ENCODE data around the gene THAP9. TPM values are rescaled to one million over a fixed set of nuclear protein-coding genes. Genes with fewer than 3 reads are reported as not detected.
A peak's percentile ranks its signal among the peaks of the same experiment; 100 is the strongest.
"Not testable (repeated sequence)": the region's sequence is repeated elsewhere in the genome, so short reads cannot be mapped to it uniquely, and the experiment has no call there.

THAP9 gene, protein sequence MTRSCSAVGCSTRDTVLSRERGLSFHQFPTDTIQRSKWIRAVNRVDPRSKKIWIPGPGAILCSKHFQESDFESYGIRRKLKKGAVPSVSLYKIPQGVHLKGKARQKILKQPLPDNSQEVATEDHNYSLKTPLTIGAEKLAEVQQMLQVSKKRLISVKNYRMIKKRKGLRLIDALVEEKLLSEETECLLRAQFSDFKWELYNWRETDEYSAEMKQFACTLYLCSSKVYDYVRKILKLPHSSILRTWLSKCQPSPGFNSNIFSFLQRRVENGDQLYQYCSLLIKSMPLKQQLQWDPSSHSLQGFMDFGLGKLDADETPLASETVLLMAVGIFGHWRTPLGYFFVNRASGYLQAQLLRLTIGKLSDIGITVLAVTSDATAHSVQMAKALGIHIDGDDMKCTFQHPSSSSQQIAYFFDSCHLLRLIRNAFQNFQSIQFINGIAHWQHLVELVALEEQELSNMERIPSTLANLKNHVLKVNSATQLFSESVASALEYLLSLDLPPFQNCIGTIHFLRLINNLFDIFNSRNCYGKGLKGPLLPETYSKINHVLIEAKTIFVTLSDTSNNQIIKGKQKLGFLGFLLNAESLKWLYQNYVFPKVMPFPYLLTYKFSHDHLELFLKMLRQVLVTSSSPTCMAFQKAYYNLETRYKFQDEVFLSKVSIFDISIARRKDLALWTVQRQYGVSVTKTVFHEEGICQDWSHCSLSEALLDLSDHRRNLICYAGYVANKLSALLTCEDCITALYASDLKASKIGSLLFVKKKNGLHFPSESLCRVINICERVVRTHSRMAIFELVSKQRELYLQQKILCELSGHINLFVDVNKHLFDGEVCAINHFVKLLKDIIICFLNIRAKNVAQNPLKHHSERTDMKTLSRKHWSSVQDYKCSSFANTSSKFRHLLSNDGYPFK
- total RNA-seq, result 4.8 TPM

DNA sequence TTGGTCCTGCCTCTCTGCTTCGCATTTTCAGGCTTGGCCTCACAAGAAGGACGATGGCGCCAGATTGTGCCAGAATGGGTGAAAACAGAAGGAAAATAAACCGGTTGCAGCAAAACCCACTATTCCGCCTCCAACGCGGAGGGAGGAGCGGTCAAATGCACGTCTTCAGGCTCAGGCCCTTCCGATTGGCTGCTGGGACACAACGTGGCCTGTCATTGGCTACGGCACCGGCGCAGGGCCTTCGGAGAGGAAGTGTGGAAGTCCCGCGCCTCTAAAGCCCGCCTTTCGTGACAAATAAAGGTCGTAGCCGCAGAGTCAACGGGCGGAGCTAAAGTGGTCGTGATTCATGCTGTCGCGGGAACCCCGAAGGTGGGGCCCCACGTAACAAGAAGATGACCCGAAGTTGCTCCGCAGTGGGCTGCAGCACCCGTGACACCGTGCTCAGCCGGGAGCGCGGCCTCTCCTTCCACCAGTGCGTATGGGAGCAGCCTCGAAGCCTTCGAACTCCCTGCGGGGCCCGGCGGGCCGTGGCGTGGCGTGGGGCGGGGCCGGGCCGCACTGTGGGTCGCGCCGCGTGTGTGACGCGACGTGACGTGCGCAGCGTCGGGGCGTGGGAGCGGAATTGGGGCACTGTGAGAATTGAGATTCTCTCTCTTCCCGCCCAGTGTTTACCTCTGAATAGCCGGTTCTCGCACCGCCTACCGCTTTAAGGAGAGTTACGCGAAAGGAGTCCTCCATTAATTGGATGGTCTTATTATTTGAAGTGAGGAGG is at the start of gene THAP9:
Gene THAP9 (plus strand): TSS at position 325 of the 772 bp plus-strand sequence. CDS start 68 bp downstream, at position 393.
- Histone ChIP-seq H3K9me3 (ENCODE audit: low read depth, low read length) (no peaks in the 10 kb centered on the region), H3K4me1 (ENCODE audit: insufficient read depth, low read length) (peaks cover 25% of the 10 kb centered on the region), H3K27me3 (ENCODE audit: insufficient read depth, low read length) (no peaks in the 10 kb centered on the region), H3K4me3 (ENCODE audit: low read length) (peak within 1 kb of the TSS; percentile 90)

DNA sequence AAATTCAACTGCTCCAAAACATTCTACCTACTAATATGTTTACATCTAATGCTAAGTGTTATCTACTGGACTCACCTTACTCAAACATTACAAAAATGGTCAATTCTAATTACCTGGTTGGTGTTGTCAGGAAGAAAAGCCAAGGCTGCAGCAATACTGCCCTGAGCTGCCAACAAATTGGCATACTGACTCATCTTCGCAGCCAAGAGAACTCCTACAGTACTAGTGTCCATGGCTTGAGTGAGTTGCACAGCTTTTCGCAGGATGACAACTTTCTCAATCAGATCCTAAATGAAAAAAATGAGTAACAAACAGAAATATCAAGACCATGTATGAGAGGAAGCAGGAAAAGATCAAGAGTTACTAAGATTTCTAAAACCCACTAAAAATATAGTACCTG is 49.2 kb upstream of the THAP9 start:
- Histone ChIP-seq H3K4me1 (ENCODE audit: insufficient read depth, low read length) (no peaks in the 10 kb centered on the region), H3K9me3 (ENCODE audit: low read depth, low read length) (no peaks in the 10 kb centered on the region), H3K4me3 (ENCODE audit: low read length) (no peak overlapping the region), H3K27me3 (ENCODE audit: insufficient read depth, low read length) (no peaks in the 10 kb centered on the region)

DNA sequence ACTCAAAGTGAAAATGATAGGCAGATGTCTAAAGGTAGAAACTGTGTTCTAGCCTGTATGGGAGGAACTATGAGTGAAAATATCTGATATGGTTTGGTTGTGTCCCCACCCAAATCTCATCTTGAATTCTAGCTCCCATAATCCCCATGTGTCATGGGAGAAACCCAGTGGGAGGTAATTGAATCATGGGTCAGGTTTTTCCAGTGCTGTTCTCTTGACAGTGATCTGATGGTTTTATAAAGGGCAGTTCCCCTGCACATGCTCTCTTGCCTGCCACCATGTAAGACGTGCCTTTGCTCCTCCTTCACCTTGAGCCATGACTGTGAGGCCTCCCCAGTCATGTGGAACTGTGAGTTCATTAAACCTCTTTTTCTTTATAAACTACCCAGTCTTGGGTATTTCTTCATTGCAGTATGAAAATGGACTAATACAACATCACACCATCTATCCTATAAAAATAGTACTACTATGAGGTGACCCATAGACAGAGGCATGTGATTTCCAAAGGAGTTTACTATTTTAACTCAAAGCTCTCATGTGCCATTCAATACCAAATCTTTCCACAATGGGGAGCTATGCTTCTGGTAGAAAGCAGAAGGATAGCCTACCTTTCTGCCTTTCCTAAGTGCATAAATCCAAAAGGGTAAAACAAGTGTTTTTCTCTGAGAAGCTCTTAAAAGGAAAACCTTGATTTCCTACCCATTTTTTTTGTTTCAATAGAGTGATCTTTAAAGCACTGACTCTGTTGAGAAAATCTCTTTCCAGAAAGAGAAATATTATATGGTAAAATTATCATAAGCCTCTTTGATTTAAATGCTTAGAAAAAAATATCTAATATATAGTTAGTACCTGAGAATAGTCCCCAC is 48.4 kb upstream of the THAP9 start:
- no peaks in the 10 kb centered on the region for H3K9me3 ChIP-seq (ENCODE audit: low read depth, low read length)
- H3K27me3 ChIP-seq (ENCODE audit: insufficient read depth, low read length), result no peaks in the 10 kb centered on the region
- no peak overlapping the region for H3K4me3 ChIP-seq (ENCODE audit: low read length)
- H3K4me1 ChIP-seq (ENCODE audit: insufficient read depth, low read length), result no peaks in the 10 kb centered on the region

DNA sequence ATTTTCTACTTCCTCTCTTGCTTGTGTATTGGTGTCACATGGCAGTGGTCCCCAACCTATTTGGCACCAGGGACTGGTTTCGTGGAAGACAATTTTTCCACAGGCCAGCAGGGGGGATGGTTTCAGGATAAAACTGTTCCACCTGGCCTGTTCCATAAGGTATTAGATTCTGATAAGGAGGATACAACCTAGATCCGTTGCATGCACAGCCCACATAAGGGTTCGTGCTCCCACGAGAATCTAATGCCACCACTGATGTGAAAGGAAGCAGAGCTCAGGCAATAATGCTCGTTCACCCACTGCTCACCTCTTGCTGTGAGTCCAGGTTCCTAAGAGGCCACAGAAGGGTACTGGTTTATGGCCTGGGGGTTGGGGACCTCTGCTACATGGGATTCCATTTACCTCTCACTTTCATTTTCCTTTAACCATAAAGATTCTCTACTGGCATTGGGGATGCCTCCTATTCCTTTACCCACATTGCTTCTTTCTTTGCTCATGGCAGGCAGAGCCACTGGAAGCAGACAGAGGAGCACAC is 47.7 kb upstream of the THAP9 start:
- H3K27me3 ChIP-seq (ENCODE audit: insufficient read depth, low read length), result no peaks in the 10 kb centered on the region
- H3K4me1 ChIP-seq (ENCODE audit: insufficient read depth, low read length), result no peaks in the 10 kb centered on the region
- no peaks in the 10 kb centered on the region for H3K9me3 ChIP-seq (ENCODE audit: low read depth, low read length)
- no peak overlapping the region for H3K4me3 ChIP-seq (ENCODE audit: low read length)

DNA sequence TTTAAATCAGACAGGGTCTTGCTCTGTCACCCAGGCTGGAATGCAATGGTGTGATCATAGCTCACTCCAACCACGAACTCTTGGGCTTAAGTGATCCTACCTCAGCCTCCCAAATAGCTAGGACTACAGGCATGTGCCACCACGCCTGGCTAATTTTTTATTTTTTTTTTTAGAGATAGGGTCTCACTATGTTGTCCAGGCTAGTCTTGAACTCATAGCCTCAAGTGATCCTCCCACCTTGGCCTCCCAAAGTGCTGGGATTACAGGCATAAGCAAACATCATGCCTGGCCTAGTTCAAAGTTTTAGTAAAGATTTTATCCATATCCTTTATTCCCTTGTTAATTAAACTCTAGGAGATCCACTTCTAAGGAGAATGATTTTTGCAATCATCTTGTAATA is 40.0 kb upstream of the THAP9 start:
- H3K27me3 ChIP-seq (ENCODE audit: insufficient read depth, low read length); H3K4me1 ChIP-seq (ENCODE audit: insufficient read depth, low read length); H3K9me3 ChIP-seq (ENCODE audit: low read depth, low read length); H3K4me3 ChIP-seq (ENCODE audit: low read length): not testable (repeated sequence)

DNA sequence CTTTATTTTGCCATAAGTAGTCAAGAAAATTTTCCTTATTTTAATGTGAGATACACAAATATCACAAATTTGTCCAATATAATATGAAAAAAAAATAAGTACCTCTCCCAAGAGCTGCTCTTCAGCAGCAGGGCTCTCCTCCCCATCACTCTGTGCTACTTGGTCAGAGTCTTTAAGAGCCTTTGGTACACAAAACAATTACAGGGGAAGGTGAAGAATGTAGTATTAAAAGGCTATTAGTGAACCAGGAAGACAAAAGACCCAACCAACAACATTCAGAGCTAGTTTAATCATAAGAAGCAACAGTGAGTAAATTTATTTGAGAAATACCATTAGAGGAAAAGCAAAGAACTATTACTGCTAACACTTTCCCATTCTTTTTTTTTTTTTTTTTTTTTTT is 39.0 kb upstream of the THAP9 start:
- peaks cover 12% of the 10 kb centered on the region for H3K4me1 ChIP-seq (ENCODE audit: insufficient read depth, low read length)
- no peak overlapping the region for H3K4me3 ChIP-seq (ENCODE audit: low read length)
- H3K27me3 ChIP-seq (ENCODE audit: insufficient read depth, low read length), result no peaks in the 10 kb centered on the region
- H3K9me3 ChIP-seq (ENCODE audit: low read depth, low read length), result no peaks in the 10 kb centered on the region

DNA sequence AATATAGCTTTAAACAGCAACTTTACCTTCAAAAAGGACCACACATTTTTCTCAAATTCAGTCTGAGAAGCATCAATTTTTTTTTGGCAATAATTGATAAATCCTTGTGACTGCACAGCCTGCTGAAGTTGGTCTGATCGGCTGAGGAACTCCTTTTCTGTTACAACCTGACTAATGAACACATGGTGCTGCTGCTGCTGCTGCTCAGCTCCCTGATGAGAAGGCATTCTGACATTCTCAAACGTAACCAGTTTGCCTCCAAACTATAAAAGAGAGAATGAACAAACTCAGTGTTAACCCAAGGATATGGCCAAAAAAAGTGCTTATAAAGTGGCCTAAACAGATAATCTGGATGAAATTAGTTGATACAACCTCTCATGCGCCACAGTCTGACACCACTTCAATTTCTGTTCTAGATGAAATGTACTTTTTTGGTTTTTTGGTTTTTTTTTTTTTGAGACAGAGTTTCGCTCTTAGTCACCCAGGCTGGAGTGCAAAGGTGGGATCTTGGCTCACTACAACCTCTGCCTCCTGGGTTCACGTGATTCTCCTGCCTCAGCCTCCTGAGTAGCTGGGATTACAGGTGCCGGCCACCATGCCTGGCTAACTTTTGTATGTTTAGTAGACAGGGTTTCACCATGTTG is 36.1 kb upstream of the THAP9 start:
- Histone ChIP-seq H3K9me3 (ENCODE audit: low read depth, low read length) (no peaks in the 10 kb centered on the region), H3K4me1 (ENCODE audit: insufficient read depth, low read length) (peaks cover 12% of the 10 kb centered on the region), H3K27me3 (ENCODE audit: insufficient read depth, low read length) (no peaks in the 10 kb centered on the region), H3K4me3 (ENCODE audit: low read length) (no peak overlapping the region)

DNA sequence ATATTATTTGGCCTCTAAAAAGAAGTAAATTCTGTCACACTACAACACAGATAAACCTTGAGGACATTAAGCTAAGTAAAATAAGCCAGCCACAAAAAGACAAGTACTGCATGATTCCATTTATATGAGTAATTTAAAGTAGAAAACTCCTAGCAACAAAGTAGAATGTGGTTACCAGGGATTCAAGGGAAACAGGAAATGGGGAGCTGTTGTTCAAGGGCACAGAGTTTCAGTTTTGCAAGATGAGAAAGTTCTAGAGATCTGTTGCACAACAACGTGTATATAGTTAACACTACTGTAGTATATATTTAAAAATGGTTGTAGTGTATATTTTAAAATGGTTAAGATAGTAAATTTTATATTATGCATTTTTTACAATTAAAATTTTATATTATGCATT is 34.9 kb upstream of the THAP9 start:
- Histone ChIP-seq H3K9me3 (ENCODE audit: low read depth, low read length) (no peaks in the 10 kb centered on the region), H3K4me1 (ENCODE audit: insufficient read depth, low read length) (peaks cover 12% of the 10 kb centered on the region), H3K4me3 (ENCODE audit: low read length) (no peak overlapping the region), H3K27me3 (ENCODE audit: insufficient read depth, low read length) (no peaks in the 10 kb centered on the region)

DNA sequence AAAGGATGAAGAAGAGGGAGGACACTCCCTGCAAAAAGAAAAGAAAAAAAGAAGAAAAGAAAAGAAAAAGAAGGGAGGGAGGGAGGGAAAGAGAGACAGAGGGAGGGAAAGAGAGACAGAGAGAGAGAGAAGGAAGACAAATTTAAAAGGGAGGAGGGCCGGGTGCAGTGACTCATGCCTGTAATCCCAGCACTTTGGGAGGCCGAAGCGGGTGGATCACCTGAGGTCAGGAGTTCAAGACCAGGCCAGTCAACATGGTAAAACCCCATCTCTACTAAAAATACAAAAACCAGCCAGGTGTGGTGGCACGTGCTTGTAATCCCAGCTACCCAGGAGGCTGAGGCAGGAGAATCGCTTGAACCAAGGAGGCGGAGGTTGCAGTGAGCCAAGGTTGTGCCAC is 34.5 kb upstream of the THAP9 start:
- H3K9me3 ChIP-seq (ENCODE audit: low read depth, low read length); H3K4me3 ChIP-seq (ENCODE audit: low read length); H3K27me3 ChIP-seq (ENCODE audit: insufficient read depth, low read length): not testable (repeated sequence)
- H3K4me1 ChIP-seq (ENCODE audit: insufficient read depth, low read length), result peaks cover 12% of the 10 kb centered on the region

DNA sequence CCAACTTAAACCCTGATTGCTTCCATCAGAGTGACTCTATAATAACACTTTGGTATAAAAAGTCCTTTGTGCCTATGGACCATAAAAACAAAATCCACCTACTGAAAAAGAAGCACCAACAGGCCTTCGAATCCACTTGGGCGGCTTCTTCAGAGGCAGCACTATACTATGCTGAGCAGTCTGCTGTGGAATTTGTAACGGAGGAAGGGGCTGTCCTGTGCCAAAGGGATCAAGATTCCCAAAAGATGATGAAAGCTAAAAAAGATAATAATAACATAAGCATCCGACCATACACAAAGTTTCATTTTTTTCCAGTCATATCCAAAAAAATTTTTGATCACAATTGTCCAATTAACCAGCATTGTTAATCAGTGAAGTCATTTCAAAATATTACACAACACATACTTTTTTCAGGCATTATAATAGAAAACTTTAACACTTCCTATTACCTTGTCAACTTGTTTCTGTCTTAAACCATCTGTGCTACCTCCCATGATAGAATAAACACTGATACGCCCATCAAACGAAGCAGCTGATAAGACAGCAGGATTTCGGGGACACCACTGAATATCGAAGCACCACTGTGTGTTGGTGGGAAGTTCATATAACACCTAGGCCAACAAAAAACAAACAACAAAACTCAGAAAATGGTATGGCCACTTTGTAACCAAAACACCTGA is 33.7 kb upstream of the THAP9 start:
- H3K4me1 ChIP-seq (ENCODE audit: insufficient read depth, low read length), result peaks cover 12% of the 10 kb centered on the region
- no peaks in the 10 kb centered on the region for H3K9me3 ChIP-seq (ENCODE audit: low read depth, low read length)
- no peak overlapping the region for H3K4me3 ChIP-seq (ENCODE audit: low read length)
- H3K27me3 ChIP-seq (ENCODE audit: insufficient read depth, low read length), result no peaks in the 10 kb centered on the region

DNA sequence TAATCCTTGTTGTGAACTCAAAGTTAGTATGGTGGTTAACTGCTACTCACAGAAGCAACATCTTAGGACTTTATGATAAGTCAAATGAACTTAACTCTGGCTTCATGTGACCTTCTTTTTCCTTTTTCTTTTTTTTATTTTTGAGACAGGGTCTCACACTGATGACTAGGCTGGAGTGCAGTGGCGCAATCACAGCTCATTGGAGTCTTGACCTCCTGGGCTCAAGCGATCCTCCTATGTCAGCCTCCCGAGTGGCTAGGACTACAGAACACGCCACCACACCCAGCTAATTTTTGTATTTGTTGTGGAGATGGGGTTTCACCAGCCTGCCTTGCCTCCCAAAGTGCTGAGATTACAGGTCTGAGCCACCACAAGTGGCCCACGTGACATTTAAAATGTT is 32.0 kb upstream of the THAP9 start:
- Histone ChIP-seq H3K9me3 (ENCODE audit: low read depth, low read length) (no peaks in the 10 kb centered on the region), H3K4me3 (ENCODE audit: low read length) (no peak overlapping the region), H3K27me3 (ENCODE audit: insufficient read depth, low read length) (no peaks in the 10 kb centered on the region), H3K4me1 (ENCODE audit: insufficient read depth, low read length) (peaks cover 12% of the 10 kb centered on the region)

DNA sequence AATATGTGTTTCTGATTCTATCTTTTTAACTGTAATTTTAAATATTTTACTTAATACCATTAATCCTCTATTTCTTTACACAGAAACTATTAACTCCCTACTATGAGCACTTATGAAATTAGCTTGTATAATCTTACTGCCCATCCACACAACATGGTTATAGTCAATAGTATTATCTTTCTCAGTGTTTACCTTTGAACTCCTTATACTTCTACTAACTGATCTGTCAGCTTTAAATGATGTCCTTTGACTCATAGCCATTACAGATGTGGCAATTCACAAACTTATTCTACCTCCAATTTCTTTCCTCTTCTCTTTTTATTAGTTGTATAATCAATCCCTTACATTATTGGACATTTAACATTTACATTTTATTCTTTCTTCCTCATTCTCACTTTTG is 15.1 kb upstream of the THAP9 start:
- Histone ChIP-seq H3K4me1 (ENCODE audit: insufficient read depth, low read length) (peaks cover 17% of the 10 kb centered on the region), H3K9me3 (ENCODE audit: low read depth, low read length) (no peaks in the 10 kb centered on the region), H3K27me3 (ENCODE audit: insufficient read depth, low read length) (no peaks in the 10 kb centered on the region), H3K4me3 (ENCODE audit: low read length) (no peak overlapping the region)

DNA sequence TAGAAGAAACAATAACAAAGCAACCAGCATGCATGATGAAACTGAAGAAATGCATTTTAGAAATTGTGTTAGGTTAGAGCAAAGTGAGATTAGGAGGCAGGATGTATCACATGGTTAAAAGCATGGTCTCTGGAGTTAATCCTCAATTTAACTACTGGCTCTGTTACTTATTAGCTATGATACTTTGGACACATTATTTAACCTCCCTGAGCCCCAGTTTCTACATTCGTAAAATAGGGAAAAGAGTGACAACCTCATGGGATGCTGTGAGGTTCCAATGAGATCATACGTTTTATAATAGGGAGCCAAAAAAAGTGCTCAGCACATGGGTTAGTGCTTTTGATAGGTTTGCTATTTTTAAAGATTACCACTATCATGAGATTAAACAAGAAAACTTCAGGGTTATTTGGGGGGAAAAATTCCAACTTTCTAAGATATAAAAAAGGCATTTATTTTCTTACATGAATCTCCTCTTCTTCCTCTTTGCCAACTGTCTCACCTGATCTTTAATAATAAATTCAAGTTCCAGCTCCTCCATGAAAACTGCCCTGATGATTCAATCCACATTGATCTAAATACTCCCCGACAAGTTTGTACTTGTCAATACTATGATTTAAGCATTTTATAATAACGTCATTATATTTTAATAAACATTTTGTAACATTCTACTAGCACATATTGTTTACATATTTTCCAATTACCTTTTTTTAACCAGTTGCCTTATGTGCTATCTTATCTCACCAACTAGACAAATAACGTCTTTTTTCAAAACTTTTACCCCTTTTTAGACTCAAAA is 14.2 kb upstream of the THAP9 start:
- H3K4me1 ChIP-seq (ENCODE audit: insufficient read depth, low read length), result peaks cover 17% of the 10 kb centered on the region
- no peaks in the 10 kb centered on the region for H3K9me3 ChIP-seq (ENCODE audit: low read depth, low read length)
- no peaks in the 10 kb centered on the region for H3K27me3 ChIP-seq (ENCODE audit: insufficient read depth, low read length)
- no peak overlapping the region for H3K4me3 ChIP-seq (ENCODE audit: low read length)

Measured in mononuclear cell (primary cell).